NCI-H2107 treated with DMSO at 0.1 percent for 48 hours (cell line): Measurements from ENCODE around the gene UNC119.

ENCODE experiments used
- DNase-seq: peaks from one replicate; lab custom pipeline; 2025; ENCODE audit not compliant: unreplicated experiment; lab: John Stamatoyannopoulos, UW

UNC119 gene

DNA sequence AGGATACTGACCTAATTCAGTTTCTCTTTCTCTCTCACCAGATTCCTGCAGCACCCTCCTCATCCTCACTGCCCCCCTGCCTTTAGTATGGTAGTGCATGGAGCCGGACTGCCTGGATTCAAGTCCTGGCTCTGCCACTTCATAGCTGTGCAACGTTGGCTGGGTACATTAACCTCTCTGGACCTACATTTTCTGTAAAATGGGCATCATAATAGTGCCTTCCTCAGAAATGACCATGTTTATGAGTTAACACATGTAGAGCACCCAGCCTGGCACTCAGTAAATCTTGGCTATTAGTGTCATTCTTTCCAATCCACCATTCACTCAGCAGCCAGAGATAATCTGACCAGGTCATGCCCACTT, 7.3 kb downstream of the UNC119 start:
- DNase-seq = no peak

DNA sequence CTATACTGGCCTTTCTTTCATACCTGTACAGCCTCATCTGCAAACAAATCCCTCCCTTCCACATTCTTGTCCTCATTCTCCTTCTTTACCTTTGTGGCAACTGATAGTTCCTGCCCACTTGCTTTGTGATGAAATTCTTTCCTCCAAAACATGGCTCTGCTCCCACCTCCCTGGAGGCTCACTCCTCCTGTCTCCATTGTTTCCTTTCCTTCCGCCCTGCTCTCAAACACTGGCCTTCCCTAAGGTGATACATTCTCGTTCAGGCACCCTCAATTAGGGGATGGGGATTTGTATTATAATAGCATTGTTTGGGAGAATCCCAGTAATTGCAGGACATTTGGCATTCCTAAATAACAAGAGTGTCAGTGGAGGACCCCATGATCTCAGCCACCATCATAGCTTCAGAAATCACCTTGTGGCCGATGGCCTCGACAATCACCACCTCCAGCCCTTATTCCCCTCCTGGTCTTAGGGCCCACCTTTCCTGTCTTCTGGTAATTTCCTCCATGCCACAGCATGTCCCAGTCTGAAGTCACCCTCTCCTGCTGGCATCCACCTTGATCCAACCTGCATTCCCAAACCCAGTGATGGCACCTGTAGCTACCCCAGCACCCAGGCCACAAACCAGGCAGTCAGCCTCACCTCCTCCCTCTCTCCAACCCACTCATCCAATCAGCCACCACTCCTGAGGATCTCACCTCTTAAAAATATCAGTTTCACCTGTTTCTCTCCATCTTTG, 7.9 kb downstream of the UNC119 start:
- DNase-seq = no peak

DNA sequence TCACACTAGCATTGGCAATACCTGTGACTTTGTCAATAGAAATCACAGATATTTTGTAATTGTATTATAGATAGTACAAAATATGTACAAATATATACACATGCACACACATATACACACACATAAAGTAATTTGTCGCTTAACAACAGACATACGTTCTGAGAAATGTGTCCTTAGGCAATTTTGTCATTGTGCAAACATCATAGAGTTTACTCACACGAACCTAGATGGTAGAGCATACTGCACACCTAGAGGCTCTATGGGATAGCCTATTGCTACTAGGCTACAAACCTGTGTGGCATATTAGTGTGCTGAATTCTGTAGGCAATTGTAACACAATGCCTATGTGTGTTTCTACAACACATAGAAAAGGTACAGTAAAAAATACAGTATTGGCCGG, 11.0 kb downstream of the UNC119 start:
- no peak for DNase-seq

DNA sequence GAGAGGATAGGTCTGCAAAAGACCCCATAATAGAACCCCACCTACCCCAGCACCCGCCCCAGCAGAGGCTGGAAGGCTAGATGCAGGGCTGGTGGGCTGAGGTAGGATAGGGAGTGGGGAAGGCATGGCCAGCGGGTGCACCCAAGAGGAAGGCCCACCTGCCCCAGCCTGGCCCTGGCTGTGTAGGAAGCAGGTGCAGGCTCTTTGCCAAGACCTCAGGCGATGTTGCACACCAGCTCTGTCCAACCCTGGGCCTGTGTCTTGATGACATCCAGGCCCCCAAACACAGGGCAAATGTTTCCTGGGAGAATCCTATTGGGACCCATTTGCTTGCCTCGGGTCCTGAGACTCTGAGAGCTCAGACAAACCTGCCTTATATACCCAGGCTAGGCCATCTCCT, 12.2 kb downstream of the UNC119 start:
- DNase-seq = no peak

DNA sequence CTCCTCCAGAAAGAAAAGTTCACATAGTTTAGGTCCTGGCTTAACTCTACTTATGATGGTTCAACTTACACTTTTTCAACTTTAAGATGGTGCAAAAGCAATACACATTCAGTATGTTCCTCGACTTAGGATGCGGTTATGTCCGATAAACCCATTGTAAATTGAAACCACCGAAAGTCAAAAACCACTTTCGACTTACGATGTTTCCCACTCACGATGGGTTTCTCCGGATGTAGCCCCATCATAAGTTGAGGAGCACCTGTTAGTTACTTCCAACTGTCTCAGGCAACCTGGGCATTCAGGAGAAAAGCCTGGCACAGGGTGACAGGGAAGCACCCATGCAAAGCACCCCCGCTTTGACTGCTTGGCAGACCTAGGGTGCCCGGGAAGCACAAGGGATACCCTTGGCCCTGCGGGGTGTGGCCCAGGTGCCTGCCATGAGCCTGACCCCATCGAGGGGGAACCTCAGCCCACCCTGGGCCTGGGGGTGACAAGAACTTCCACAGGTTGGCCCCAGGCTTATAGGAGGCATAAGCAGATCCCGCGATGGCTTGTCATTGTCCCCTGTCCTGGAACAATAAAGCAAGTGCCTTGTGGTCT, 14.0 kb downstream of the UNC119 start:
- DNase-seq = no peak

DNA sequence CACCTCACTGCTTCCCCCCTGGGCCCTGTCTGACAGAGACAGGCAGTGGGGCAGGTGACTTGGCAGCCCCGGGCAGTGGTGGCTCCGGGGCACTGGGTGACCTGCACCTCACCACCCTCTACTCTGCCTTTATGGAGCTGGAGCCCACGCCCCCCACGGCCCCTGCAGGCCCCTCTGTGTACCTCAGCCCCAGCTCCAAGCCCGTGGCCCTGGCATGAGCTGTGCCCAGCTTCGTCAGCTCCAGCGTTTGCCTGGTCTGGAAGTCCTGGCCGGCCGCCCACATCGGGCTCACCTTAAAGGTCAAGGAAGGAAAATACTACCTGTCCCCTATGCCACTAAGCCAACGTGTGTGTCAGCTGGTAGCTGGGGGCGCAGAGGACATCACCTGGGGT, 15.2 kb downstream of the UNC119 start:
- DNase-seq = no peak

DNA sequence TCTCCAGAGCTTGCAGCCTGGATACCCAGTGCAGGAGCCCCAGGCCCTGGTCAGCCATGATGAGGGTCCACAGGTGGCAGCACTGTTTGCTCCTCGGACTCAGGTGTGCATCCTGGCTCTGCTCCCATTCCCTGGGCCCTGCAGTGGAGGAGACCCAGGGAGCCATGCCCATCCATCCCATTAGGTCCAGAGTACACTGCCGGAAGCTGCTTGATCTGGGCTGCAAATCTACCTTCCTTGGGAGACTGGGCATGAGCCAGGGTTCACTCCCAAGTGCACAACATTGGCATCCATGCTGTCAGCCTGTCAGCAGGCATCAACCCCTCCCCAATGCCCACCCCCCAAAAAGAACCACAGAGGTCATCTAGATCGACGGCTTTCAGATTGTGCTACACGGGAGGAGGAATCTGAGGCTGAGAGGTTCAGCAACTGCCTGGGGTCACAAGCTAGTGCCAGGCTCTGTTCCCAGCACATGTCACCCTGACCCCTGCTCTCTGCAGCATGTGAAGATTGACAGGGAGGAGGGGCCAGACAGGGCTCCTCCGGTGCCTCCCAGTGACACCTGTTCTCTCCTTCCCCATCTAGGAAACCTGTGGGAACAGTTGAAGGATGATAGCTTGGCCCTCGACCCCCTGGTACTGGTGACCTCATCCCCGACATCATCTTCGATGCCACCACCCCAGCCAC, 15.7 kb downstream of the UNC119 start:
- DNase-seq = no peak

DNA sequence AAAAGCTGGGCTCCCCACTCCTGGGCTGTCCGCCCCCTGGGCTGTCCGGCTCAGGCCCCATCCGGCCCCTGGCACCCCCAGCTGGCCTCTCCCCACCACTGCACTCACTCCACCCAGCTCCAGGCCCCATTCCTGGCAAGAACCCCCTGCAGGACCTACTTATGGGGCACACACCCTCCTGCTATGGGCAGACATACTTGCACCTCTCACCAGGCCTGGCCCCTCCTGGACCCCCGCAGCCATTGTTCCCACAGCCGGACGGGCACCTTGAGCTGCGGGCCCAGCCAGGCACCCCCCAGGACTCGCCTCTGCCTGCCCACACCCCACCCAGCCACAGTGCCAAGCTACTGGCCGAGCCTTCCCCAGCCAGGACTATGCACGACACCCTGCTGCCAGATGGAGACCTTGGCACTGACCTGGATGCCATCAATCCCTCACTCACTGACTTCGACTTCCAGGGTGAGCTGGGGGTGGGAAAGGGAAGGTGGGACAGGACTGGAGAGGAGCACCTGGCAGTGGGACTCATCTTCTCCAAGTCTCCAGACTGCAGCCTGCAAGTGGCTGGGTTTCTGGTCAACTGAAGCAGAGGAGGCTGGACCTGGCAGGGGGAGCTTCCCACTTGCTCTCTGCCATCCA, 17.6 kb downstream of the UNC119 start:
- no peak for DNase-seq

DNA sequence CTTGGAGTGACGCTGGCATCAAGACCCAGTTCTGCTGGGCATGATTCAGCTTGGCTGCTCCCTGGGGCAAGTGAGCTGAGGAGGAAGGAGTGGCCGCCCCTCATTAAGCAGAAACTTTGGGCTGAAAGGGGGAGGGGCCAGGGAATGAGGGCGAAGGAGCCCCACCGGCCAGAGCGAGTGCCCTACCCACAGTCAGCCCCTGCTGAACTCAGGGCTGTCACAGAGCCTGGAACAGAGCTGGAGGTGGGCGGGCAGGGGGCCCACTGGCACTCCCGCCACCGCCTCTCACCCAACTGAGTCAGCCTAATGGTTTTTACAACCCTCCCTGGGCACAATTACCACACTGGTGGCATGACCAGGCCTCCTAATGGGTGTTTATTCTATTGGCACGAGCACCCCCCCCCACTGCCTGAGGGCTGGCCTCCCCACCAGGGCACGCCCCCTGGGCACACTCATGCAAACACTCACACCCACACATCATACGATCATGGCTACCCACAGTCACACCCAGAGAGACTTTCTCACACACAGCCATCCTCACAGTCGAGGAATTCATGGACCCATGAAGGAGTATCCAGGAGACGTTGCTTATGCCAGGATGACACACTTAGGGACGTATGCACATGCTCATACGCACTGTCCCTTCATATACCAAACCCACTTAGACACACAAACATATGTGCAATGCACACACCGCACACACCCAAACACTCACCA, 19.2 kb downstream of the UNC119 start:
- no peak for DNase-seq

DNA sequence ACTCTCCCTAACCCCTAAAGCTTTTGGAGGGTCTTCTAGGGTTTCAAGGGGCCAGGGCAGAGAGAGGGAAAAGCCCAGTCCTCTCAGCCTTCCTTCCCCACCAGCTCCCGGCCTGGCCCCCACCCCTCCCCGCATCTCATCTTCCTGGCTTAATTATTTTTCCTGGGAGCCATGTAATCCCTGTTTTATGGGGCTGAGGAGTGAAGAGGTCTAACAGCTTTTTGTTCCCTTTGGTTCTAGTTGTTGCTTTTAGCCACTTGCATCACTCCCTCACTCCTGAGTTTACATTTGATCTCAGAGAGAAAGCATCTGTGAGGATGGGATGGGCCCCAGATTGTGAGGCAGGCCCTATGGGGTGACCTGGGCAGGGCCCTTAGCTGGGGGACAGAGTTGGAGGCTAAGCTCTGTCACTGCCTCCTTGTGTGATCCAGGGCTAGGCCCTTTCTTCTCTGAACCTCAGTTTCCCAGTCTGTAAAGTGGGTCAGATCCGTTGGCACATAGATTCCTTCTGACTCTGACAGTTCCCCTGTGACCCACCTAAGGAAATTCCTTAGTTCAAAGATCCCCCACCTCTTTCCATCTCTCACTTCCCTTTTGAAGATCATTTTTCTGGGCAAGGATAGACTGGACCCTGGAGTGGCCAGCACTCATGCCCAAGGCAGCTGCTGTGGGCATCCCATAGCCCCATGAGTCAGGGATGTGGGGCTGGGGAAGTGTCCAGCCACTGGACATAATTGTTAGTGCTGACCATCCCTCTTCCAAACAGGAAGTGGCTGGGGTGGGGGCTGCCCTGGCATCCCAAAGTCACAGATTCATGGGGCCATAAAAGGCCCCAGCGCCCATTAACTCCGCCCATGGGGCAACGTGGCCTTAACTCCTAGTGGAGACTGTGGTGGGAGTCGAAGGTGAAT, 20.1 kb downstream of the UNC119 start:
- no peak for DNase-seq

DNA sequence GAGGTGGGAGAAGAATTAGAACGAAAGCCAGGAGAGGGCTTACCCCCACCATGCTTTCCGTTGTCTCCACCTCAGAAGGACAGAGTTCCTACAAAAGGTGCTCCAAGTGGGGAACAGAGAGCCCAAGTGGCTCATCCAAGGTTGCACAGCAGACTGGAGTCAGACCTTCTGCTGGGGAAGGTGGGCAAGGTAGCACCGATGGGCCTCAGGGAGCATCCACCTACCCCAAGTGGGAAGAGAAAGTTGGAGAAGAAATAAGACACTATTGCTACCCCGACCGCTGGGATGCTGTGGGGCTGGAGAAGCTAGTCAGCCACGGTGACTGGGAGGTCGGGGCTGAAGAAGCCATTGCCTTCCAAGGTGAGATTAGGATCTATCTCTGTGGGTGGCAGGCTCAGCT, 21.5 kb downstream of the UNC119 start:
- no peak for DNase-seq

DNA sequence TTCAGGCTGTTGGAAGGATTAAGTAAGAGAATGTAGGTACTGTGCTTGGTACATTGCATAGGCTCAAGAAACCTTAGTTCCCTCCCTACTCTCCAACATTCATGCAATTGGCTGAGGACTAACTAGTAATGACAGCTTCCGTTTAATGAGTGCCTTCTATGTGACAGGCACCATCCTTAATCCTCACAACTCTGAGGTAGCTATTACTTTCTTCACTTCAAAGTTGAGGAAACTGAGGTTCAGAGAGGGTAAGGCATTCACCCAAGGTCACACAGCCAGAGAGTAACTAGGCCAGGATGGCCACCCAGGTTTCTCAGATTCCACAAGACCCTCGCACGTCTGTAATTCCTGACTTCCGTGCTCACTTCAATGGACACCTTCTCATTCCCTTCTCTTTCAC, 22.2 kb downstream of the UNC119 start:
- DNase-seq = no peak

DNA sequence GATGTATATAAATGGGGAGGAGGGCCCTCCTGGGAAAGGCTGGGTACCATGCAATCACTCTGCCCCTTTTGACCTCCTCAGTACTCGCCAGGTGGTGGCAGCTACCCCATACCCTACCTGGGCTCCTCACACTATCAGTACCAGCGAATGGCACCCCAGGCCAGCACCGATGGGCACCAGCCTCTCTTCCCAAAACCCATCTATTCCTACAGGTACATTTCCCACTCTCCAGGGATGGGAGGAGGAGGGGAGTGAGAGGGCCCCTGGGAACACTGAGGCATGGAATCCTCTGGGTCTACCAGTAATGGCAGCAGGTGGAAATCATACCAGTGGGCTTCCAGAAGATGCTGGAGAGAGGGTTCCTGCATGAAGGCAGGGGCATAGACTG, 23.4 kb downstream of the UNC119 start:
- DNase-seq = no peak

DNA sequence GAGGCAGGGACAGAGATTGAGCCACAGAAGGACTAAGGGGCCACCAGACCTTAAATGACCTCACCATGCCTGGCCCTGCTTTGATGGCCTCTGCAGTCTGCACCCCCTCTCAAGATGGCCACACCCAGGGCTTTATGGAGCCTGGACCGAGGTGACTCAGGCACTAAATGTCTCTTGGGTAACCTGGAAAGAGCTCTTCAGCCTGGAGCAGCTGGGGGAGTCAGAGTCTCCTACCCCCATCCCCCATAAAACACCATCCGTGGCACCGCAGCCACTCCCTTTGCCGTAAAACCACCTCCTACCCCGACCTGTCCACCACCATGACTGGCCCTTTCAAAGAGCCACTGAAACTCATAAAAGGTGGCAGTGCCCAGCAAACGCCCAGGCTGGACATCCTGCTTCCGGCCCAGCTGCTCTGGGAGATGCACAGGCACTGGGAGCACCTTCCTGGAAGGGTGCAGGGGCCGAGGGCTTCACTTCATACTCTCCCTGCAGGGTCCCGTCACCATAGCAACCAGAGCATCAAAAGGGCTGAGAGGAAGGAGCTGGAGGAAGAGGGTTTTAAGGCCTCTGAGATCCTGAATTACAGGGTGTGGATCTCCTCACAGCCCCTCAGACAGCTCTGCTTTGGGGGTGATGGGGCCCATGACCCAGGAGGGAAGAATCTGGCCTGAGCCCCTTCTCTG, 24.0 kb downstream of the UNC119 start:
- DNase-seq = no peak

DNA sequence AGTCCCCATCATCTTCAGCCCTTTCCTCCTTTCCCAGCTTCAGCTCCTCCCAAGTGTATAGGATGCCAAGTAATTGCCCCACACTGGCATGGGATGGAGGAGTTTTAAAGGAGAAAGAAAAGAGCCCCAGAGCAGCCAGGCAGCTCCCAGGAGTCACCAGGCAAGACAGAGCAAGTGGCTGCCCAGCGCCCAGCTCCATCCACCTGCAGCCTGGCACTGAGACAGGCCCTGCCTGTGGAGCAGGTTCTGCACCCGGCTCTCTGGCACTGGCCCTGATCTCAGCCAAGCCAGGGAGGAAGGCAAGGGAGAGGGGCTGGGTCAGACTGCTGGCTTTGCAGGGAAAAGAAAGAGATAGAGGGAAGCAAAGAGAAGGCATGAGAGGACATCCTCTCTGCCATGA, 24.6 kb downstream of the UNC119 start:
- DNase-seq = no peak

DNA sequence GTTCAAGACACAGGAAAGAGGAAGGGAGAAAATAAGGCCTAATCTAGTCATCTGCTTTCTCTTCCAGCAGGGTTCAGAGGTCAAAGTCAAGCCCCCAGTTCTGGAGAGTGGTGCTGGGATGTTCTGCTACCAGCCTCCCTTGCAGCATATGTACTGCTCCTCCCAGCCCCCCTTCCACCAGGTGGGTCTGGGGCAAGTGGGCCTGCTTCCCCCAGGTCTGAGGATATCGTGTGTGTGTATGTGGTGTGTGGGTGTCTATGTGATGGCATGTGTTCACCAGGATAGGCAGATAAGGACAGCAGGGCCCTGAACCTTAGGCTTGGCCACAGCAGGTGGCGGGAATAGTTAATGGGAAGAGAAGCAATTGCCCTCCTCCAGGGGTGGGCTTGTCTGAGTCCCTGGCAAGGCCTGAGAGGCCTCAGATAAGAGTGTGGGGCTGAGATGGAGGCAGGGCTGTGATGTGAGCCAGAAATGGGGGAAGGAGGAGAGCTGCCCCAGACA, 25.2 kb downstream of the UNC119 start:
- DNase-seq = no peak

DNA sequence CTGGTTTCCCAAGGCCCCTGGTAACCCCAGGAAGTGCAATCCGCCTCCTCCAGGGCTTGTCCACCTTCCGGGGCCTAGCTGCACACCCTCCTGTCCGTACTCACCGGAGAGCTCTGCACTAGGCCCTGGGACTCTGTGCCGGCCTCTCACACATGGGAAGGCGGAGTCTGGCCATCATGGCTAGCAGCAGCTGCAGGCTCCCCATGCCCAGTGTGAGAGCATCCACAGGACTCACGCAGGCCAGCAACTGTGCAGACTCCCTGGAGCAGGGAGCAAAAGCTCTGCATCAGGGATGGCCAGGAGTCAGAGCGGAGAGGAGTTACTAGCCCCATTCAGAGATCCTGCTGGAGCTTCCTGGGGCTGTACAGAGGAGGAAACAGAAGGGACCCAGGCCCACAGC, 26.0 kb downstream of the UNC119 start:
- no peak for DNase-seq

DNA sequence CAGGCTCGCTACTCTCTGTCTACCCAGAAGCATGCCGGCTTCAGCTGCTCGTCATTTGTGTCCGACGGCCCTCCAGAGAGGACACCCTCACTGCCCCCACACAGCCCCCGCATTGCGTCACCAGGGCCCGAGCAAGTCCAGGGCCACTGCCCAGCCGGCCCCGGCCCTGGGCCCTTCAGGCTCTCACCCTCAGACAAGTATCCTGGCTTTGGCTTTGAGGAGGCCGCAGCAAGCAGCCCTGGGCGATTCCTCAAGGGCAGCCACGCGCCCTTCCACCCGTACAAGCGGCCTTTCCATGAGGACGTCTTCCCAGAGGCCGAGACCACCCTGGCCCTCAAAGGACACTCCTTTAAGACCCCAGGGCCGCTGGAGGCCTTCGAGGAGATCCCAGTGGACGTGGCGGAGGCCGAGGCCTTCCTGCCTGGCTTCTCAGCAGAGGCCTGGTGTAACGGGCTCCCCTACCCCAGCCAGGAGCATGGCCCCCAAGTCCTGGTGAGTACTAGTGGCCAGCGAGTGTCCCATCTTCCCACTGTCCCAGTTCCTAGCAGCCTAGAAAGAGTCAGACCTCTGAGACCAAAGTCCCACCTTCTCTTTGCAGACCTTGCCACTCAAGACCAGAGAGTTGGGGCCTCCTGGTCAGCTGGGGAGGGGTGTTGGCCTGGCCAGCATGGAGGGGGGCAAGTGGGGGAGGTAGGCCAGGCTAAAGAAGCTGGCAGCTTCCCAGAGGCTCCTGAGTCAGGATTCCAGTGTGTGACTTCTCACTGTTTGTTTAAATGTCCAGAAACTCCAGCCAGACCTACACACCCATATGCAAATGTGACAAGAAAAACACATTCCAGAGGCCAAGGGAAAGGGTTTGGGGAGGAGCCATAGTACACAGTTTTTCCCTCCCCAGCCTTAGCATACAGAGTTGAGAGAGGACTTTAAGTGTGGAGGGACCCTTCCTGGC, 27.7 kb downstream of the UNC119 start:
- no peak for DNase-seq

DNA sequence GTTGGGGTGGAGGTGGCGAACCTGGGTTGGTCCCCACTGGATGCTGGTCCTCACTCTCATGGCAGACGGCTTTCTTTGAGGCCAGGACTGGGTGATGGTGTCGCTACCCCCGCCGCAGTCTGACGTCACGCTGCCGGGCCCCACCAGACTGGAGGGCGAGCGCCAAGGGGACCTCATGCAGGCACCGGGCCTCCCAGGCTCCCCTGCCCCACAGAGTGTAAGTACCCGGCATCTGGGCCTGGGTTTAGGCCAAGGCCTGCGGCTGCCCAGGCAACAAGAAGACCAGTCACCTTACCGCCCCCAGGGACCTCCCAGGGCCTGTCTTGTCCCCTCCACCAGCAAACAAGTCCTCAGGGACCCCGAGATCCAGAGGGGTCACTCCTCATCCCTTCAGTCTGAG, 28.5 kb downstream of the UNC119 start:
- DNase-seq = no peak
